ENCODE measurements around the gene ZNF225.
"Not testable (repeated sequence)": the region's sequence is repeated elsewhere in the genome, so short reads cannot be mapped to it uniquely, and the experiment has no call there.

Gene ZNF225

DNA sequence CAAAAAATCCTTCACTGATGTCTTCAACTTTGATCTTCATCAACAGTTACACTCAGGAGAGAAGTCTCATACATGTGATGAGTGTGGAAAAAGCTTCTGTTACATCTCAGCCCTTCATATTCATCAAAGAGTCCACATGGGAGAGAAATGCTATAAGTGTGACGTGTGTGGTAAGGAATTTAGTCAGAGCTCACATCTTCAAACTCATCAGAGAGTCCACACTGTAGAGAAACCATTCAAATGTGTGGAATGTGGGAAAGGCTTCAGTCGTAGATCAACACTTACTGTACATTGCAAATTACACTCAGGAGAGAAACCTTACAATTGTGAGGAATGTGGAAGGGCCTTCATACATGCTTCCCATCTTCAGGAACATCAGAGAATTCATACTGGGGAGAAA lies 43.3 kb downstream of the ZNF225 start:
- FAIRE-seq: peak; percentile 74
- DNase-seq (ENCODE audit: low spot score): no peak

DNA sequence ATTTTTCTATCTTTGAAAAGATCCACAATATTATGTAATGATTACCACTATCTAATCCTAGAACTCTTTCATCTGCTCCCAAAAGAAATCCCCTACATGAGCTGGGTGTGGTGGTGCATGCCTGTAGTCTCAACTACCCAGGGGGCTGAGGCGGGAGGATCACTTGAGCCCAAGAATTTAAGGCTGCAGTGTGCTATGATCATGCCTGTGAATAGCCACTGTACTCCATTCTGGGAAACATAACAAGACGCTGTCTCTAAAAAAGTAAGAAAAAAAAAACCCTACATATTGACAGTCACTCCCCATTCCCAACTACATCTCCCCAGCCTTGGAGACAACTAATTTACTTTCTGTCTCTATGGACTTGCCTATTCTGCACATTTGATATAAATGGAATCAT lies 50.6 kb downstream of the ZNF225 start:
- FAIRE-seq (no peak), DNase-seq (ENCODE audit: low spot score) (no peak)

DNA sequence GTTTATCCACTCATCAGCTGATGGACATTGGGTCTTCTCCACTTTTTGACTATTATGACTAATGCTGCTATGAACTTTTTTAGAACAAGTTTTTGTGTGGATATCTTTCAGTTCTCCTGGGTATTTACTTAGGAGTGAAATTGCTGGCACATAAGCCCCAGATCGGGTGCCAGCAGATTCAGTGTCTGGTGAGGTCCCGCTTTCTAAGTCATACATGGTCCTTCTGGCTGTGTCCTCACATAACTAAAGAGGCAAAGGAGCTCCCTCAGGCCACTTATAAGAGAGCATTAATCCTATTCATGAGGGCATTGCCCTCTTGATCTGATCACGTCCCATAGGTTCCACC lies 51.1 kb downstream of the ZNF225 start:
- no peak for FAIRE-seq
- no peak for DNase-seq (ENCODE audit: low spot score)

DNA sequence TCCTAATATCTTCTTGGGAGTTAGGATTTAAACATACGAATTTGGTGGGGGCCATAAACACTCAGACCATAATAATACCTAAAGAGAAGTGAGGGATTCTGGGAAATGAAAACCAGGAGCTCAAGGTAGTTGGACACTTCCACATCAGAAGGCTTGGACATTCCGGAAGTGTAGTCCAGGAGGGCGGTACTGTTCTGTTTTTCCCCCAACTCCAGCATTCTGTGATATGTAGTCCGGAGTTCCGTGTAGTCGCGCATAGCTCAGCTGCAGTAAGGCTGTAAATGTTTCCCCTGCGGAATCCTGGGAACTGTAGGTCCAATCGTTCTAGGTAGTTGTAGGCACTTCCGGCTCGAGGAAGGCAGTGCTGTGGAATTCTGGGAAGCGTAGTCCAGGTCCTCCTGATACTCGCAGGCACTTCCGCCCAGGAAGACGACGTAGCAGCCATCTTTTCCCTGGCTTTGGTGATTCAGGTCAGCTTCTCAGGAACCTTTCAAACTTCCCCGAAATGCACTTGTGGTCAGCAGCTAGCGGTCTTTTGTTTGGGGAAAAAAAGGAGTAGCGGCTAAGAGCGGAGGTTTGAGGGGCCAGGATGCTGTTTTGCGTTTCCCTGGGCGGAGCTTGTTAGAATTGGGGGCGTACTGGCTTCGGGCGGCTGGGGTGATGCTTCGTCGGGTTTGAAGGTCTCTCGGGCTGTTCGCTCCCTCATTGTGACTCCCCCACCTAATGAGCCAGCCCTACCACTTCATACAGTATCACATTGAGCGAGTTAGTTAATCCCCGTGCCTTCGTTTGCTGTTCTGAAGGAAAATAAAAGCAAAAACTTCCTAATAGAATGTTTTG lies 51.7 kb downstream of the ZNF225 start, which contains the start of gene ZNF226:
TSS of gene ZNF226 (plus strand) at position 428 of the 840 bp plus-strand sequence. CDS start 4,981 bp downstream, outside the sequence.
- FAIRE-seq (no peak), DNase-seq (ENCODE audit: low spot score) (peak; percentile 95)

DNA sequence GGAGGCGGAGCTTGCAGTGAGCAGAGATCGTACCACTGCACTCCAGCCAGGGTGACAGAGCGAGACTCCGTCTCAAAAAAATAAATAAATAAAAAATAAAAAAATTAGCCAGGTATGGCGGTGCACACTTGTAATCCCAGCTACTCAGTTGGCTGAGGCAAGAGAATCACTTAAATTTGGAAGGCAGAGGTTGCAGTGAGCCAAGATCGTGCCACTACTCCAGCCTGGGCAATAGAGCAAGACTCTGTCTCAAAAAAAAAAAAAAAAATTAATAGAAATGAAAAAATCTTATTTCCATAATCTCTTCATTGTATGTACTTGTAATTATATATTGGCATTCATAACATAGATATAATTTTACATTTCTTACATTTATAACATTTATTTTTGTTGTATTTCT lies 57.5 kb downstream of the ZNF225 start:
- DNase-seq (ENCODE audit: low spot score); FAIRE-seq: not testable (repeated sequence)

DNA sequence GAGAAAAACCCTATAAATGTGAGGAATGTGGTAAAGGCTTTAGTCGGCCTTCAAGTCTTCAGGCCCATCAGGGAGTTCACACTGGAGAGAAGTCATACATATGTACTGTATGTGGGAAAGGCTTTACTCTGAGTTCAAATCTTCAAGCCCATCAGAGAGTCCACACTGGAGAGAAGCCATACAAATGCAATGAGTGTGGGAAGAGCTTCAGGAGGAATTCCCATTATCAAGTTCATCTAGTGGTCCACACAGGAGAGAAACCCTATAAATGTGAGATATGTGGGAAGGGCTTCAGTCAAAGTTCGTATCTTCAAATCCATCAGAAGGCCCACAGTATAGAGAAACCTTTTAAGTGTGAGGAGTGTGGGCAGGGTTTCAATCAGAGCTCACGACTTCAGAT lies 63.4 kb downstream of the ZNF225 start:
- DNase-seq (ENCODE audit: low spot score) (no peak), FAIRE-seq (no peak)

DNA sequence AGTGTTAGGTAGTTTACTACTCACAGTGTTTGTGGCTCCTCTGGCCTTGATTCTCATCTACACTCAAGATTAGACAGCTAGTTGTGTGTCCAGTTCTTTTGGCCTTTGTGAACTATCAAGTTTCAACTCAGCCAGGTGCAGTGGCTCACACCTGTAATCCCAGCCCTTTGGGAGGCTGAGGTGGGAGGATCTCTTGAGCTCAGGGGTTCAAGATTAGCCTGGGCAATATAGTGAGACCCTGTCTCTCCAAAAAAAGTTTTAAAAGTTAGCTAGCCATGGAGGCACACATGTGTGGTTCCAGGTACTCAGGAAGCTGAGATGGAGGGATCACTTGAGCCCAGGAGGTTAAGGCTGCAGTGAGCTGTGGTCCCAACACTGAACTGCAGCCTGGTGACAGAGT lies 67.8 kb downstream of the ZNF225 start:
- no peak for FAIRE-seq
- no peak for DNase-seq (ENCODE audit: low spot score)

DNA sequence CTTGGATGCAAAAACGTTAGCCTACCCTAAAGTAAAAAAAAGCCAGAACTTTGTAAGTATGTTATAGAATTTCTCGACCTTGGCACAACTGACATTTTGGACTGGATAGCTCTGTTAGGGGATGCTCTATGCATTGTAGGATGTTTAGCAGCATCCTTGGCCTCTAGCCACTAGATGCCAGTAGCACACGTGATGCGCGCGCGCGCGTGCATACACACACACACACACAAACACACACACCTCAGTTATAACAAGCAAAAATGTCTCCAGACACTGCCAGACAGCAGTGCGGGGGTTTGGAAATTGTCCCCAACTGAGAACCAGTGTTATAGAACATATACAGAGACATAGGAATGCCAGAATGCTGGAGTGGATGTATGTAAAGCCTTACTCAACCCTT lies 68.9 kb downstream of the ZNF225 start:
- FAIRE-seq (no peak), DNase-seq (ENCODE audit: low spot score) (no peak)
